Parathyroid adenoma (tissue), 2 donors: ENCODE data around the gene GNAZ.
"Not testable (repeated sequence)": the region's sequence is repeated elsewhere in the genome, so short reads cannot be mapped to it uniquely, and the experiment has no call there.

Experiments used
- H2AFZ ChIP-seq: fragments of 300-600 bp; sonication (generic); one replicate; pipeline ENCODE4 v1.7.0; 2017; ENCODE audit warnings: antibody characterized with exemption, mild to moderate bottlenecking
- H3K27ac ChIP-seq: fragments of 300-600 bp; sonication (generic); one replicate; pipeline ENCODE4 v1.7.0; 2017
- H3K27me3 ChIP-seq: fragments of 300-600 bp; sonication (generic); one replicate; pipeline ENCODE4 v1.7.0; 2017; ENCODE audit warnings: low read length; ENCODE audit not compliant: control insufficient read depth, insufficient read depth
- H3K36me3 ChIP-seq: fragments of 300-600 bp; sonication (generic); one replicate; pipeline ENCODE4 v1.7.0; 2017; ENCODE audit warnings: low read length; ENCODE audit not compliant: control insufficient read depth, insufficient read depth
- H3K4me1 ChIP-seq: fragments of 300-600 bp; sonication (generic); one replicate; pipeline ENCODE4 v1.7.0; 2017; ENCODE audit warnings: control low read depth
- H3K4me2 ChIP-seq: fragments of 300-600 bp; sonication (generic); one replicate; pipeline ENCODE4 v1.7.0; 2017; ENCODE audit warnings: low read length
- H3K4me3 ChIP-seq: fragments of 300-600 bp; sonication (generic); one replicate; pipeline ENCODE4 v1.7.0; 2017; ENCODE audit warnings: low read depth, low read length
- H3K79me2 ChIP-seq: fragments of 300-600 bp; sonication (generic); one replicate; pipeline ENCODE4 v1.7.0; 2017; ENCODE audit warnings: control low read depth
- H3K9ac ChIP-seq: fragments of 300-600 bp; sonication (generic); one replicate; pipeline ENCODE4 v1.7.0; 2017; ENCODE audit warnings: mild to moderate bottlenecking
- H3K9me3 ChIP-seq: fragments of 300-600 bp; sonication (generic); one replicate; pipeline ENCODE4 v1.7.0; 2017; ENCODE audit warnings: low read length; ENCODE audit not compliant: control insufficient read depth
- CTCF ChIP-seq: fragments of 300-600 bp; sonication (generic); IDR thresholded peaks from one replicate; pipeline ENCODE4 v1.7.0; 2017; ENCODE audit warnings: antibody characterized with exemption, mild to moderate bottlenecking
- donor health status: primary hyperparathyroidism.

The GNAZ gene

GRCh38 chr22:23045461-23045860 lies 24.9 kb upstream of the GNAZ start:
- no peak overlapping the region for H3K9ac ChIP-seq
- H3K27ac ChIP-seq, result no peak overlapping the region
- no peaks in the 10 kb centered on the region for H3K9me3 ChIP-seq
- H3K4me1 ChIP-seq, result no peaks in the 10 kb centered on the region
- no peak overlapping the region for H3K4me2 ChIP-seq
- H3K4me3 ChIP-seq, result no peak overlapping the region
- no peak for TF ChIP-seq CTCF
- H3K27me3 ChIP-seq, result peaks cover 5% of the 10 kb centered on the region
- H3K79me2 ChIP-seq, result no peaks in the 10 kb centered on the region
- no peaks in the 10 kb centered on the region for H3K36me3 ChIP-seq
- no peak overlapping the region for H2AFZ ChIP-seq

- H3K79me2 ChIP-seq, result no peaks in the 10 kb centered on the region
- peaks cover 5% of the 10 kb centered on the region for H3K27me3 ChIP-seq
- H3K9me3 ChIP-seq, result no peaks in the 10 kb centered on the region
- no peaks in the 10 kb centered on the region for H3K4me1 ChIP-seq
- H2AFZ ChIP-seq, result no peak overlapping the region
- H3K9ac ChIP-seq, result no peak overlapping the region
- no peak overlapping the region for H3K4me2 ChIP-seq
- H3K36me3 ChIP-seq, result no peaks in the 10 kb centered on the region
- no peak overlapping the region for H3K4me3 ChIP-seq
- H3K27ac ChIP-seq, result no peak overlapping the region
- no peak for TF ChIP-seq CTCF
These were observed 23.1 kb upstream of the GNAZ start for GRCh38 chr22:23047265-23047664.

- Histone ChIP-seq H3K9me3 (no peaks in the 10 kb centered on the region), H3K27ac (no peak overlapping the region), H3K4me3 (no peak overlapping the region), H3K79me2 (no peaks in the 10 kb centered on the region), H3K36me3 (no peaks in the 10 kb centered on the region), H2AFZ (no peak overlapping the region), H3K4me2 (no peak overlapping the region), H3K27me3 (peaks cover 5% of the 10 kb centered on the region), H3K4me1 (no peaks in the 10 kb centered on the region), H3K9ac (no peak overlapping the region)
- TF ChIP-seq CTCF, result no peak
These were observed 22.6 kb upstream of the GNAZ start for GRCh38 chr22:23047742-23048141.

- not testable (repeated sequence) for H3K9me3 ChIP-seq, H3K36me3 ChIP-seq, H2AFZ ChIP-seq, H3K27me3 ChIP-seq, H3K4me2 ChIP-seq, H3K4me1 ChIP-seq, H3K79me2 ChIP-seq, H3K27ac ChIP-seq, H3K9ac ChIP-seq, H3K4me3 ChIP-seq
These were observed 19.8 kb upstream of the GNAZ start for GRCh38 chr22:23050546-23050945.

- no peak overlapping the region for H3K27ac ChIP-seq
- H3K27me3 ChIP-seq, result no peaks in the 10 kb centered on the region
- no peak overlapping the region for H3K9ac ChIP-seq
- H3K79me2 ChIP-seq, result no peaks in the 10 kb centered on the region
- TF ChIP-seq CTCF, result no peak
- no peak overlapping the region for H3K4me2 ChIP-seq
- no peak overlapping the region for H2AFZ ChIP-seq
- no peaks in the 10 kb centered on the region for H3K9me3 ChIP-seq
- H3K36me3 ChIP-seq, result no peaks in the 10 kb centered on the region
- no peak overlapping the region for H3K4me3 ChIP-seq
- no peaks in the 10 kb centered on the region for H3K4me1 ChIP-seq
These were observed 17.1 kb upstream of the GNAZ start for GRCh38 chr22:23053051-23053707.
